GM21390 (cell line): Measurements from ENCODE around the gene FGD5.
"Not testable (repeated sequence)": the region's sequence is repeated elsewhere in the genome, so short reads cannot be mapped to it uniquely, and the experiment has no call there.

Experiments used
- ATAC-seq: cut with Tn5 transposase; IDR thresholded peaks from one replicate; pipeline ENCODE4 v1.9.1; 2021; ENCODE audit not compliant: unreplicated experiment

FGD5 gene

GRCh38 chr3:14805961-14806537, 12.7 kb upstream of the FGD5 start:
- no peak for ATAC-seq

- ATAC-seq = no peak
Measured at GRCh38 chr3:14806641-14807263, 12.0 kb upstream of the FGD5 start.

- no peak for ATAC-seq
Measured at GRCh38 chr3:14808025-14808424, 10.7 kb upstream of the FGD5 start.

GRCh38 chr3:14808502-14809266, 10.1 kb upstream of the FGD5 start:
- no peak for ATAC-seq

DNA sequence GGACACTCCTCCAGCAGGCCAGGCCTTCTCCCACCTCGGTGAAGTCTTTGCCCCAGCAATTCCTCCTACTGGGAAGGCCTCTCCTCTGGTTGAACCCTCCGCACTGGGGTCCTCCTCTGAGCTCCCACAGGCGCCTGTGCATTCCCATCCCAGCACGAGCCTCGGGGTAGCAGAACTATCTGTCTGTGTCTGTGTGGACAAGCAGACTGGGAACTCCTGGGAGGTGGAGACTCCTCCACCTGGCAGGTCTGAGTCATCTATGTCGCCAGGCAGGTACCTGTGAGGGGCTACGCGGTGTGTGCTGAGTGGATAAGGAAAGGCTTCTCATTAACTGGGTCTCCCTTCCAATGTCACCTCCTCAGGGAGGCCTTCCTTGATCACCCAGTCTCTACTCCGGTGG, 9.2 kb upstream of the FGD5 start:
- ATAC-seq = not testable (repeated sequence)

- no peak for ATAC-seq
Measured at GRCh38 chr3:14810070-14810791, 8.5 kb upstream of the FGD5 start.

DNA sequence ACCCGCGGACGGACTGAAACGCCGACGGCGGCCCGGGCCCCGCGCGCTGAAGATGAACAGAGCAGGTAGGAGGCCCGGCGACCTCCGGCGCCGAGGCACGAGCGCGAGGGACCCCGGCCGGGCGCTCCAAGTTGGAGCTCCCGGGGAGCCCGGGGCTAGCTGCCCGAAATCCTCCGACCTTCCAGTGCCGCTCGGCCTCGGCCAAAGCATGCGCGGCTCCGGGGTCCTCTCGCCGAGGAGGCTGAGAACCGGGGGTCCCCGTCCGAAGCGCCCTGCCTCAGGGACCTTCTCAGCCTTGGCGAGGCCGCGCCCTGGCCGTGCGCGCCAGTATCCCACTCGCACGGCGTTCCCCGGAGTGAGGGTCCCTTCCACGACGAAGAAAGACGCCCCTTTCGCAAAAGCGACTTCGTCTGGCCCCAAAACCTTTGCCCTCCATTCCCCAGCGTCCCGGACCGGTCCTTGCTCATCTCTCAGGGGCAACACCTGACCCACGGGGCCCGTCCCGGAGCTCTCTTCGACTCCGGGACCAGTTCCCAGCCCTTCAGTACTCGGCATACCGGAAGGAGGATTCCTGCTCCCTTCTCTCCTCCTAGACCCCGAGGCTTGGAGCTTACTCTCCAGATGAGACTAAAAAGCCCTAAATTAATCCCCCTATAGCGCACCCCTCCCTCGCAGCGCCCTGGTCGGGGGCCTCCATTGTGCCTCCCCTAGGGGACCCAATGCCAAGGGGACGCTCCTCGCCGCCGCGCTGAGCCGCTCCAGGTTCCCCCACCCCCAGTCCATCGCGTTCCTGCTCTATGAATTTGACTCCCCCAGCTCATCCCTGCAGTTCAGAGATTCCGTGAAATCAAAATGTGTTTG, 7.7 kb upstream of the FGD5 start:
- no peak for ATAC-seq

GRCh38 chr3:14811684-14812083, 7.1 kb upstream of the FGD5 start:
- no peak for ATAC-seq

DNA sequence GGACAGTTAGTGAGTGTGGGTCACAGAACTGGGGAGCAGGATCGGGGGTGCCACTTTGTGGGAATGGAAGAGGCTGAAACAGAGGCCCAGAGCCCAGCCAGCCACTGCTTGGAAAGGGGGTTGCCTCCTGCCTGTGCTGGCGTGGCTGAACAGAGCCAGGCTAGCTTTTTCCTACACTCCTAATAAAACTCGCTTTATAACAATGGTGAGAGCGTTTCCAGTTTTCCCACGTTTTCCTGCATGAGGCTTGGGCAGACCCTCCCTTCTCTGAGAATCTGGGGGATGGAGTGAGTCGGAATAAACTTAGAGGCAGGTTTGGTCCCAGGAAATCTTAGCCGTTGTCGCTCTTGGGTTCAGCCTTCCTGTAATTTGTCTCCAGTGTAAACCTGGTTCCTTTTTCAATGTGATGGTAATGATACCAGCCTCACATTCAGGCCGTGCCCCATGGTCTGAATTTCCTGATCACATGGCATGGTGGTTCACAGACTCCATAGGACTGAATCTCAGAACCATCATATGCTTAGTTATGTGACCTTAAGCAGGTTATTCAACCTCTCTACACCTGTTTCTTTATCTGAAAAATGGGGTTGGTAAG, 6.5 kb upstream of the FGD5 start:
- no peak for ATAC-seq

- no peak for ATAC-seq
Measured at GRCh38 chr3:14814411-14814871, 4.3 kb upstream of the FGD5 start.

- no peak for ATAC-seq
Measured at GRCh38 chr3:14816359-14816758, 2.4 kb upstream of the FGD5 start.

- no peak for ATAC-seq
Measured at GRCh38 chr3:14819671-14820070, 909 bp downstream of the FGD5 start.

GRCh38 chr3:14820156-14820555, 1.4 kb downstream of the FGD5 start:
- ATAC-seq = no peak

GRCh38 chr3:14821151-14821550, 2.4 kb downstream of the FGD5 start:
- ATAC-seq = no peak

DNA sequence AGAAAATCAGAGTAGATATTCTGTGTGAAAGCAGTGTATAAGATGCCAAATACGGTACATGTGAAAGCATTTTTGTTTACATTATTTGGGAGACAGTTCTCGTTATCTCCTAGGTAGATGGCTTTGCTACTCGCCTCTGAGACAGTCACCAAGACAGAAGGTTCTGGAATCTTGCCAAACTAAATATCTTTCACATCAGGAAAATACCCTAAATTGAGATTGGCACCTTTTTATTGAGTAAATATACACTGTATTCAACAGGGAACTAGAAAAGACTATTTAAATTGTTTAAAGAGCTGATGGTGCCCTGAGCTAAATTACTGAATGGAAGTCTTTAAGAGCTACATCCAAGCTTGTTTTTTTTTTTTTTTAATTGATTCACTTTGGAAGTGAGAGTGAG, 3.4 kb downstream of the FGD5 start:
- no peak for ATAC-seq

- ATAC-seq = no peak
Measured at GRCh38 chr3:14822670-14823390, 4.1 kb downstream of the FGD5 start.

GRCh38 chr3:14823393-14823792, 4.6 kb downstream of the FGD5 start:
- ATAC-seq = no peak

- no peak for ATAC-seq
Measured at GRCh38 chr3:14823910-14824629, 5.3 kb downstream of the FGD5 start.

DNA sequence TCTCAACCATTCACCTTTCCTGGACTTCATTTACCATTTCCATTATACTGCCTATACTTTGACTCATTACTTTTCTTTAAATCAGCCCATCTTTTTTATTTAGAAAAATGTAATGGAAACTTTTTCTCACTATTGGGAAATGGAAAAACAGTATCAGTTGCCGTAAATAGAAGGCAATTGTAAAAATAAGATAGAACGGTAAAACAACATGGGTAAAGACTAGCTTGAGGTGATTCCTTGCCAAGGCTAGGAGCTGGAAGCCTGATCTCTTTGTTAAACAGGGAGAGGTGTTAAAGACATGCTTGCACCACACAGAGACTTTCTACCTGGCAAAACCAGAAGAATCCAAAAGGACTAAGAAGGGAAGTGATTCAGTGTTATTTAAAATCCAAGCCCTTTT, 5.9 kb downstream of the FGD5 start:
- ATAC-seq = no peak
